ENCODE data around the gene PLEKHM3.
"Not testable (repeated sequence)": the region's sequence is repeated elsewhere in the genome, so short reads cannot be mapped to it uniquely, and the experiment has no call there.

Gene PLEKHM3

DNA sequence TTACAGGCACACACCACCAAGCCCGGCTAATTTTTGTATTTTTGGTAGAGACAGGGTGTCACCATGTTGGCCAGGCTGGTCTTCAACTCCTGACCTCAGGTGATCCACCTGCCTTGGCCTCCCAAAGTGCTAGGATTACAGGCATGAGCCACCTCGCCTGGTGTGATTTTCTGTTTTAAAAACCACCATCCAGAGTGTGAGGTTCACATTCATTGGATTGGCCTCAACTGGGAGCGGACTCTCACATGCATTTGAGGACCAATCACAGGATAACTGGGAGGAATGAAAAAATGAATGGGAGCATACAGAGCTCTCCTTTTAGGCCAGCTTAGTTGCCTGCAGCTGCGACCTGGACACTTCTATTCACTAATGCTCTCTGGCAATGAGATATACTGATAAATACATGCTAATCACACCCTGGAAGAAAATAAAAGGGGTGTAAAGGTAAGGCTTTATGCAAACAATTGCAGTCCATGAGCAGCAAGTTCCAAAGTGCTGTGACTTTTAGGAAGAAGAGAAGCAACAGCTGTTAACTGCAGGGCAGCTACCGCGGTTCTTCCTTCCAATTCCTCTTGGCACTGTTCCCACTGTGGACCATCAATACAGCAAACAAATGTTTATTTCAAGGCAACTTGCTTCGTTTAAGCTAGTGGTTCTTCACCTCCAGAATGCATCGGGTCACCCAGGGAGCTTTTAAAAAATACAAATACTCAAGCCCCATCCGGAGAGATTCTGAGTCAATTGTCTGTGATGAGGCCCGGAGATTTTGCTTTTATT is 206.1 kb downstream of the PLEKHM3 start:
- no peak for DNase-seq

GRCh38 chr2:207816546-207816945 is 208.8 kb downstream of the PLEKHM3 start:
- DNase-seq = no peak

- DNase-seq = no peak
Observed at GRCh38 chr2:207815254-207815653, 210.1 kb downstream of the PLEKHM3 start.

DNA sequence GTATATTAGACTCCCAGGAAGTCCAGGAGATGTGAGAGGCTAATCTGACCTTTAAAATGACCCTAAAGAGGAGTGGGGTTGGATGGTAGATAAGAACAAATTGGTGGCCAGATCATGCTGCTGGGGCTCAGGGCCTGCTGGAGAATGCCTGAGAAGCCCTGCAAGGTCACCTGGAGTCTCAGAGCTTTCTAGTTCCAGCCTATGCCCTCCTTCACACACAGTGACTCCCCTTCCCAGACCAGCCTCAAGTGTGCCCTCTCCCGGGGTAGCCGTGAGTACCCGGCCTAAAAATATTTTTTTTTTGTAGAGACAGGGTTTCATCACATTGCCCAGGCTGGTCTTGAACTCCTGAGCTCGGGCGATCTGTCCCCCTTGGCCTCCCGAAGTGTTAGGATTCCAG is 211.4 kb downstream of the PLEKHM3 start:
- DNase-seq = no peak

- DNase-seq = no peak
Observed at GRCh38 chr2:207813221-207813916, 212.0 kb downstream of the PLEKHM3 start.

- DNase-seq = no peak
Observed at GRCh38 chr2:207812726-207813080, 212.6 kb downstream of the PLEKHM3 start.

- DNase-seq = no peak
Observed at GRCh38 chr2:207812058-207812725, 213.1 kb downstream of the PLEKHM3 start.

GRCh38 chr2:207811658-207812057 is 213.7 kb downstream of the PLEKHM3 start:
- not testable (repeated sequence) for DNase-seq

- no peak for DNase-seq
Observed at GRCh38 chr2:207810200-207810788, 215.0 kb downstream of the PLEKHM3 start.

DNA sequence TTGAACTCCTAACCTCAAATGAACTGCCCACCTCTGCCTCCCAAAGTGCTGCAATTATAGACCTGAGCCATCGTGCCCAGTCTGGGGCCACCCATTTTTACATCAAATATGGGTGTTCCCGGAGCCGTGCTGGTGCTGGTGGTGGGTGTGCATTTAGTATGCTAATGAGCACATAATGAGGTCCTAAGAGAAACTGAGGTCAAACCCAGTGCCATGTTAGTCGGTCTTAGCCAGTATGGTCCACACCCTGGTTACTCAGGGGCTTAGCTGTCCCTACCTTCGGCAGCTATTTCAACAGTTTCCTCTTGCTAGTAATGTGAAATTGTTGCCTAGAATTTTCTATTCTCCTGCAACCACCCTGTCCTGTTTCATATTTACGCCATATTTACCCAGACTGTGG is 217.2 kb downstream of the PLEKHM3 start:
- DNase-seq = no peak

DNA sequence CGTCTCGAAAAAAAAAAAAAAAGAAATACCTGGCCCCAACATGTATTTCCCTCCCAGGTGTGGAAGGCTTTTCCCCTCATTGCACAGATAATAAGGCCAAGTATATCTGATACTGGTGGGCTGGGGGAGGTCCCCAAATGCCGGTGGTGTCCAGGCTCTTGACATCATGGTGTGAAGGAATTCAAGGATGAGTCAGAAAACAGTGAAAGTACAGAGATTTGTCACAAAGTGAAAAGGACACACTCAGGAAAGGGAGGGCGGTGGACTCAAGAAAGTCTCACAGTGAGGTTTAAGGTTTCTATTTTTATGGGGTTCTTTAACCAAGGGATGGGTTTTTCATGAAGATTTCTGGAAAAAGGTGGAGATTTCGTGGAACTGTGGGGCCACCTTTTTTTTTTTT is 217.8 kb downstream of the PLEKHM3 start:
- no peak for DNase-seq

DNA sequence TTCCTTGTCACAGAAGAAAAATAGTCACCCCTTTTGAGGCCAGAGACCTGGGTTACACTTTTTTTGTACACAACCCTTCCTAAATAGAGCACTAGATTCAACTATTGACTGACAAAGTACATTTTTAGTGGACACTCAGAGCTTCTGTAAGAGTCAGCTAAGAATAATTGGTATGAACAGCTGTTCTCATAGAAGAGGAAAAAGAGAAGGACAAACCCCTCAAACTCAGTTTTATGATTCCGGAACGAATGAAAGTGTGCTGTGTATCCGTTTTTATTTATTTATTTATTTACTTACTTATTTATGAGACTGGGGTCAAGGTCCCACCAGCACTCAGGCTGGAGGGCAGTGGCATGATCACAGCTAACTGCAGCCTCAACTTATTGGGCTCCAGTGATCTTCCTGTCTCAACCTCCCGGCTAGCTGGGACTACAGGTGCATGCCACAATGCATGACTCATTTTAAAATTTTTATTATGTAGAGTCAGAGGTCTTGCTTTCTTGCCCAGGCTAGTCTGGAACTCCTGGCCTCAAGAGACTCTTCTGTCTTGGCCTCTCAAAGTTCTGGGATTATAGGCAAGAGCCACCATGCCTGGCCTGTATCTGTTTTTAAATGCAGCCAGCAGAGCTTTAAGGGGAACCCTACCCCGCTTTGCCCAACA is 219.6 kb downstream of the PLEKHM3 start:
- DNase-seq = no peak

DNA sequence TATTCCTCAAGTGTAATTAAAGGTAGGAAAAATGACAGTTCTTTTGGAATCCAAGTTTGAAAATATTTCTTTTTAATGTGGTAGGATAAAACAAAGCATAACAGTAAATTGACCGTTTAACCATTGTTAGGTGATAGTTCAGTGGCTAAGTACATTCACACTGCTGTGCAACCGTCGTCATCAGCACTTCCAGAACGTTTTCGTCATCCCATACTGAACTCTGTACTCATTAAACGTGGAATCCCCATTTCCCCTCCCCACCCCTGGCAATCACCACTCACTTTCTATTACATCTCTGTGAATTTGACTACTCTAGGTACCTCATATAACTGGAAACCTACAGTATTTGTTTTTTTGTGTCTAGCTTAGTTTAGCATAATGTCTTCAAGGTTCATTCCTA is 222.7 kb downstream of the PLEKHM3 start:
- DNase-seq = no peak

GRCh38 chr2:207801259-207801658 is 224.1 kb downstream of the PLEKHM3 start:
- no peak for DNase-seq

- no peak for DNase-seq
Observed at GRCh38 chr2:207796585-207797350, 228.6 kb downstream of the PLEKHM3 start.

- no peak for DNase-seq
Observed at GRCh38 chr2:207792244-207792785, 233.0 kb downstream of the PLEKHM3 start.

DNA sequence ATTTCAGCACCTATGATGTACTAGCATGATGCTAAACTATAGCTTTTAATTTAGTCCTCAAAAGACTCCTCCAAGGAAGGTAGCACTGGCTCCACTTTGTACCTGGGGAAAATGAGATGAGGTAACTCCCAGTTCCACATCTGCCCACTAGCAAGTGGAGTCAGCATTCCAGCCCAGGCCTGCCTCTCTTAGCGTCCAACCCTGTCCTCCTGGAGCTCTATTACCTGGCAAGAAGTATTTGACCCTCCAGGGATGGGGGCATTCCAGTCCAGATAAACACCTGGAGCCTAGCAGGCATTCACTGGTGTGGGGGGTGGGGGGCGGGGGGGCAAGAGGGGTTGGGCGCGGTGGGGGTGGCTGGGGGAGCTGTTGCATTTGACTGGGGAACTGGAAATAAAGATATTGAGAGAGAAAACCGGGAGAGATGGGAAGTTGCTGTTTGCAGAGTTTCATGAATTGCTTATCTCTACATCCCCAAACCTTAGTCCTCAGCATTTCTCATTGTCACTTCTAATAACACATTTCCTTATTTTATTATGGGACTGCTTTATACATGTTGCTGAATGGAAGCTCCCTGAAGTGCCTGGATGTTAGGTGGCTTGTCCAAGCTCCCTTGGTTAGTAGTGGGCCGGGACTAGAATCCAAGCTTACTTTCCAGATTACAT is 233.6 kb downstream of the PLEKHM3 start:
- DNase-seq = no peak

DNA sequence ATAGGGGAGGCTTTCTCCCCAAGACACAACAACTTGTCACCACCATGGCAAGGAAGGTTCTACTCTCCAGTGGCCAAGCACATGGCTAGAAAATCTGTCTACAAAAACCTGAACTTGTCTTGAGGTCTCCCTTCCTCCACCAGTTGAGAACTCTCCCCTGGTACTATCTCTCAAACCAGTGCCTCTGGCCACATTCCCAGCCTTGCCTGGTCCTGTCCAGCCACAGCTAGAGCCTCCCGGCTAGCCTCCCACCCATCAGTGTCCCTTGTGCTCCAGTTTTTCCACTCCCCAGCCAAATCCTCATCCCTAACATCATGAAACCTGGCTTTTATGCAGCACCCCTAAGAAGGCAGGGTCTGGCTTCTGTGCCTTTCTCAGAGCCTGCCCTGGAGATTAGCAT is 234.4 kb downstream of the PLEKHM3 start:
- no peak for DNase-seq

- DNase-seq = no peak
Observed at GRCh38 chr2:207787800-207788199, 237.5 kb downstream of the PLEKHM3 start.

- no peak for DNase-seq
Observed at GRCh38 chr2:207787017-207787416, 238.3 kb downstream of the PLEKHM3 start.

- DNase-seq = no peak
Observed at GRCh38 chr2:207784898-207785297, 240.4 kb downstream of the PLEKHM3 start.
